ENCODE results near the gene ADCY10. TPM values are rescaled to one million over a fixed set of nuclear protein-coding genes. Genes with fewer than 3 reads are reported as not detected.

The ADCY10 gene
- total and polyA plus RNA-seq, 2 of the 4 experiments (the other 2 are of a cell fraction), result under 0.01 to 0.03 TPM

DNA sequence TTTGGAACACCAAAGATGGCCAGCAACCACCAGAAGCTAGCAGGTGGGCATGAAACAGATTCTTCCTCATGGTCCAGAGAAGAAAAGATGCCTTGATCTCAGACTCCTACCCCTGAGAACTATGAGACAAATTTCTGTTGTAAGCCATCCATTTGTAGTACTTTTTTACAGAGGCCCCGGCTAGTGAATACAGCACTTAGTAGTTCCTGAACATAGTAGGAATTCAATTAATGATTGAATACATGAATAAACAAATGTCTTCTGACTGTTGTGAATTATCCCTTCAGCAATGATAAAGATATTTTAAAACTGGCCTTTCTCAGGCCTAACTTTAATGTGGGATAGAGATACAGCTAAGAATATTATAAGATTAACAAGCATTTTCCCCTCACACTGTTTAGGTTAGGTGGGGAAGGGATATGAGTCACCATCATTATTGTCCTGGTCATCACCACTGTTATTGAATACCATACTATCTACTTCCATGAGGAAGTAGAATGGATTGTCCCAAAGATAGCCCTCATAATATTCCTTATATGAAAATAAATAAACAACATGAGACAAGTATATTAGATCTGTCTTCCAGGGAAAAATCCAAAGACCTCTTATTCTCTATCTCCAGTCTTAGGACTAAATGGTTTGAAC is 51.4 kb downstream of the ADCY10 start:
- BruUV-seq (replicated peaks), result no TSS peak
- Histone ChIP-seq H4K20me1 (ENCODE audit: insufficient read depth, low read length) (no peaks in the 10 kb centered on the region), H3K56ac (ENCODE audit: extremely low read depth, insufficient read depth, low read length) (peak overlapping the region; percentile 63; the same call in 1 of the 2 replicates), H3K27ac (ENCODE audit: insufficient read depth, low read length) (peak overlapping the region; percentile 62), H3K9me1 (ENCODE audit: insufficient read depth, low read length) (peaks cover 5% of the 10 kb centered on the region; the same call in 1 of the 2 replicates), H3K14ac (replicated peaks; ENCODE audit: low read depth, low read length) (peak overlapping the region; percentile 87), H3K4me3 (ENCODE audit: insufficient read depth, low read depth, low read length) (no peak overlapping the region), H3K27me3 (ENCODE audit: control insufficient read depth, insufficient read depth, low read length) (no peaks in the 10 kb centered on the region), H4K8ac (ENCODE audit: low read depth in 2 of 2, low read length in 2 of 2) (peak overlapping the region; percentile 64 to 85), H3K79me1 (ENCODE audit: low read depth in 1 of 2, low read length in 2 of 2) (peaks cover 4 to 10% of the 10 kb centered on the region in 2 experiments; a peak in 2 of 4 replicates), H2BK120ac (ENCODE audit: low read depth, low read length) (peak overlapping the region; percentile 96), H4K91ac (ENCODE audit: insufficient read depth, low read depth, low read length) (peak overlapping the region; percentile 91), H2AK5ac (ENCODE audit: low read depth, low read length) (peak overlapping the region; percentile 88), H3K4me2 (ENCODE audit: low read depth, low read length) (no peak overlapping the region), H2AK9ac (replicated peaks; ENCODE audit: low read depth, low read length, poor library complexity) (no peak overlapping the region), H3K9me3 (ENCODE audit: control insufficient read depth, insufficient read depth, low read length) (no peaks in the 10 kb centered on the region), H3K9ac (ENCODE audit: low read depth, low read length) (no peak overlapping the region), H3K36me3 (ENCODE audit: control insufficient read depth, insufficient read depth, low read length) (no peaks in the 10 kb centered on the region), H3K4ac (ENCODE audit: low read depth, low read length) (peak overlapping the region; percentile 96), H4K5ac (ENCODE audit: low read depth, low read length) (peak overlapping the region; percentile 99; the same call in 1 of the 2 replicates), H3K23ac (ENCODE audit: low read depth, low read length) (peak overlapping the region; percentile 61; the same call in 1 of the 2 replicates), H2BK20ac (ENCODE audit: low read depth, low read length) (peak overlapping the region; percentile 99), H3K4me1 (ENCODE audit: control insufficient read depth, insufficient read depth, low read length) (peaks cover 7% of the 10 kb centered on the region), H2BK5ac (ENCODE audit: low read depth, low read length, poor library complexity, severe bottlenecking) (peak overlapping the region; percentile 88), H3K18ac (ENCODE audit: low read depth, low read length) (peak overlapping the region; percentile 98; the same call in 1 of the 2 replicates), H2BK15ac (ENCODE audit: low read depth, low read length) (peak overlapping the region; percentile 97), H2AFZ (replicated peaks; ENCODE audit: low read length, poor library complexity) (no peak overlapping the region)
- POLR2A ChIA-PET (ENCODE audit: unreplicated experiment), result no interaction called here
- CTCF ChIA-PET, result interaction anchor here (1.0 kb wide), 1 partner anchor 19 kb away, joined by 3 read pairs; no protein-coding TSS in a partner anchor
- dilution Hi-C loops (cut with HindIII; ENCODE audit: low sequenced_read_pairs, unreplicated experiment) (no loop called here), in situ Hi-C loops (cut with MboI; ENCODE audit: low sequenced_read_pairs) (no loop called here), intact Hi-C loops (cut with micrococcal nuclease) (no loop called here)
- ATAC-seq (ENCODE audit: low read depth) (peak; percentile 90), DNase-seq (peak; percentile 90)
- TF ChIP-seq NFE2L2 (IDR thresholded peaks at IDR 0.05; ENCODE audit: low read depth, low read length) (no peak), CEBPB (IDR thresholded peaks at IDR 0.05; ENCODE audit: low read depth, low read length) (no peak), MXI1 (IDR thresholded peaks at IDR 0.05; ENCODE audit: borderline replicate concordance, low read depth, low read length) (no peak), SMC3 (IDR thresholded peaks at IDR 0.05; ENCODE audit: low read depth, low read length) (no peak), FOS (IDR thresholded peaks at IDR 0.05; ENCODE audit: low read depth, low read length) (peak; percentile 87), BHLHE40 (IDR thresholded peaks at IDR 0.05; ENCODE audit: low read depth, low read length) (peak; percentile 51; the same call in 1 of the 2 replicates), RFX5 (IDR thresholded peaks at IDR 0.05; ENCODE audit: low read depth, low read length) (no peak), MAFK (IDR thresholded peaks at IDR 0.05; ENCODE audit: low read depth, low read length) (no peak)
- no CpG with 5 or more reads among the region's 1 CpG for WGBS, 2 experiments (ENCODE audit: extremely low coverage in 2 of 2, insufficient read length in 1 of 2)

Measured in IMR-90 (cell line).